ENCODE measurements around the gene ZNF384. TPM values are rescaled to one million over a fixed set of nuclear protein-coding genes. Genes with fewer than 3 reads are reported as not detected.

The ZNF384 gene
- total RNA-seq, 2 donors from 2014 or later = 36.8 to 45.3 TPM

DNA sequence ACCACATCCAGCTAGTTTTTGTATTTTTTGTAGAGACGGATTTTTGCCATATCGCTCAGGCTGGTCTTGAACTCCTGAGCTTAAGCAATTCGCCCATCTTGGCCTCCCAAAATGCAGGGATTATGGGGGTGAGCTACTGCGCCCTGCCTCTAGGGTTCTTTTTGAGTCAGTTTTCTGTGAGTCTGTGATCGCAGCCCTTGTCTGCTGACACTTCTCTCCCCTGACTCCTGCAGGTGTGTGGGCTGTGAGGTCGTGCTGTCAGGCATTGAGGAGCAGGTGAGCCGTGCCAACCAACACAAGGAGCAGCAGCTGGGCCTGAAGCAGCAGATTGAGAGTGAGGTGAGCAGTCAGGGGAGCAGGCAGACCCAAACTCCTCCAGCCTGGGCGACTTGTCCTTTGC lies 41.0 kb upstream of the ZNF384 start:
- H3K36me3 ChIP-seq = peaks cover 42% of the 10 kb centered on the region

DNA sequence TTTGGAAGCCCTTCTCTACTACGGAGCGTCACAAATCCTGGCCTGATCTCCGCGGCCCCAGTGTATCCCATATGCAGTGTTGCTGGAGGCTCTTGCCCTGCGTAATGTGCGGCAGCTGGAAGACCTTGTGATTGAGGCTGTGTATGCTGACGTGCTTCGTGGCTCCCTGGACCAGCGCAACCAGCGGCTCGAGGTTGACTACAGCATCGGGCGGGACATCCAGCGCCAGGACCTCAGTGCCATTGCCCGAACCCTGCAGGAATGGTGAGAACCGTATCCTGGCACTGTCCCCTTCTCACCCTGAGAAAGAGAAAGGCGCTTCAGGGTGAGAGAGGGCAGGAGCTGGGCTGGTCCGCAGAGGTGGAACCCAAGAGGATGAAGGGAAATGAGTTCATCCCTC lies 40.0 kb upstream of the ZNF384 start:
- no peaks in the 10 kb centered on the region for H3K27me3 ChIP-seq (replicated peaks; ENCODE audit: insufficient read depth)
- H3K4me3 ChIP-seq = no peak overlapping the region
- H3K9me3 ChIP-seq = no peaks in the 10 kb centered on the region
- no peak for ATAC-seq (ENCODE audit: insufficient number of reproducible peaks, low FRiP score, low read depth)
- DNase-seq (ENCODE audit: low spot score) = no peak
- TF ChIP-seq, protein P1, sequence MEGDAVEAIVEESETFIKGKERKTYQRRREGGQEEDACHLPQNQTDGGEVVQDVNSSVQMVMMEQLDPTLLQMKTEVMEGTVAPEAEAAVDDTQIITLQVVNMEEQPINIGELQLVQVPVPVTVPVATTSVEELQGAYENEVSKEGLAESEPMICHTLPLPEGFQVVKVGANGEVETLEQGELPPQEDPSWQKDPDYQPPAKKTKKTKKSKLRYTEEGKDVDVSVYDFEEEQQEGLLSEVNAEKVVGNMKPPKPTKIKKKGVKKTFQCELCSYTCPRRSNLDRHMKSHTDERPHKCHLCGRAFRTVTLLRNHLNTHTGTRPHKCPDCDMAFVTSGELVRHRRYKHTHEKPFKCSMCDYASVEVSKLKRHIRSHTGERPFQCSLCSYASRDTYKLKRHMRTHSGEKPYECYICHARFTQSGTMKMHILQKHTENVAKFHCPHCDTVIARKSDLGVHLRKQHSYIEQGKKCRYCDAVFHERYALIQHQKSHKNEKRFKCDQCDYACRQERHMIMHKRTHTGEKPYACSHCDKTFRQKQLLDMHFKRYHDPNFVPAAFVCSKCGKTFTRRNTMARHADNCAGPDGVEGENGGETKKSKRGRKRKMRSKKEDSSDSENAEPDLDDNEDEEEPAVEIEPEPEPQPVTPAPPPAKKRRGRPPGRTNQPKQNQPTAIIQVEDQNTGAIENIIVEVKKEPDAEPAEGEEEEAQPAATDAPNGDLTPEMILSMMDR (IDR thresholded peaks at IDR 0.05) = no peak
- H3K36me3 ChIP-seq = peaks cover 39% of the 10 kb centered on the region
- peaks cover 10 to 12% of the 10 kb centered on the region in 2 donors for H3K4me1 ChIP-seq (ENCODE audit: control insufficient read depth in 1 of 2, low read depth in 2 of 2)
- H3K27ac ChIP-seq = no peak overlapping the region

More for the DNA sequence above, 41.0 kb upstream of the ZNF384 start:
- DNase-seq (ENCODE audit: low spot score) (no peak), ATAC-seq (ENCODE audit: insufficient number of reproducible peaks, low FRiP score, low read depth) (no peak)
- no peaks in the 10 kb centered on the region for H3K9me3 ChIP-seq
- TF ChIP-seq, protein P1 (IDR thresholded peaks at IDR 0.05) = no peak
- no peaks in the 10 kb centered on the region for H3K27me3 ChIP-seq (replicated peaks; ENCODE audit: insufficient read depth)
- no peak overlapping the region for H3K4me3 ChIP-seq
- H3K27ac ChIP-seq = no peak overlapping the region
- peaks cover 2 to 3% of the 10 kb centered on the region in 2 donors for H3K4me1 ChIP-seq (ENCODE audit: control insufficient read depth in 1 of 2, low read depth in 2 of 2)

DNA sequence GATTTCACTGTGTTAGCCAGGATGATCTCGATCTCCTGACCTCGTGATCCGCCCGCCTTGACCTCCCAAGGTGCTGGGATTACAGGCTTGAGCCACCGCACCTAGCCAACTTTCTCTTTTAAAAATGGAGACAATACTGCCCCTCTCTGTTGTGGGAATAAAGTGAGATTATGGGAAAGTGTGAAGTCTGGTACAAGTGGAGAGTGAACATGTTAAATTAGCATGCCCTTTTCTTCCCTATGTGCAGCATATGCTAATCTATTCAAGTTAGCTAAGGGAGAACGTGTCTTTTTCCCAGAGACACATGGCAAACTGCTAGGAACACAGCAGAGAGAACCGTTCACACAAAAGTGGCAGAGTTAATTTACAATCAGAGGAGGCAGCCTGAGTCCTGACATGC lies 36.2 kb upstream of the ZNF384 start:
- no peaks in the 10 kb centered on the region for H3K27me3 ChIP-seq (replicated peaks; ENCODE audit: insufficient read depth)
- H3K9me3 ChIP-seq = no peaks in the 10 kb centered on the region
- TF ChIP-seq, protein P1 (IDR thresholded peaks at IDR 0.05) = no peak
- no peak overlapping the region for H3K4me3 ChIP-seq
- no peak for ATAC-seq (ENCODE audit: insufficient number of reproducible peaks, low FRiP score, low read depth)
- H3K27ac ChIP-seq = no peak overlapping the region
- H3K36me3 ChIP-seq = peaks cover 25% of the 10 kb centered on the region
- peaks cover 10 to 12% of the 10 kb centered on the region in 2 donors for H3K4me1 ChIP-seq (ENCODE audit: control insufficient read depth in 1 of 2, low read depth in 2 of 2)
- no peak for DNase-seq (ENCODE audit: low spot score)

DNA sequence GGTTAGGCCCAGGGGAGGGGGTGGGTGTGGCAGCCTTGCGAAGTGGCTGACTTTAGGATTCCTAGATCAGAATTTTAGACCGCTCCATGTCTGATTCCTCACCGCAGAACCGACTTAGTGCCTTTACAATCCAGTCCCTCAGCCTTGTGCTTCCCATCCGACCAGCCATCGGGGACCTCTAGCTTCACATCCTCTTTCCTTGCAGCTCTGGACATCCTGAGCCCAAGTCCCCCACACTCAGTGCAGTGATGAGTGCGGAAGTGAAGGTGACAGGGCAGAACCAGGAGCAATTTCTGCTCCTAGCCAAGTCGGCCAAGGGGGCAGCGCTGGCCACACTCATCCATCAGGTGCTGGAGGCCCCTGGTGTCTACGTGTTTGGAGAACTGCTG lies 35.2 kb upstream of the ZNF384 start:
- Histone ChIP-seq H3K4me3 (peak overlapping the region; percentile 81), H3K4me1 (ENCODE audit: control insufficient read depth in 1 of 2, low read depth in 2 of 2) (peaks cover 10 to 12% of the 10 kb centered on the region in 2 donors), H3K27me3 (replicated peaks; ENCODE audit: insufficient read depth) (no peaks in the 10 kb centered on the region), H3K27ac (peak overlapping the region; percentile 76 to 84), H3K9me3 (no peaks in the 10 kb centered on the region), H3K36me3 (peaks cover 18% of the 10 kb centered on the region)
- ATAC-seq (ENCODE audit: insufficient number of reproducible peaks, low FRiP score, low read depth) = peak; percentile 7
- TF ChIP-seq, protein P1 (IDR thresholded peaks at IDR 0.05) = no peak
- no peak for DNase-seq (ENCODE audit: low spot score)

DNA sequence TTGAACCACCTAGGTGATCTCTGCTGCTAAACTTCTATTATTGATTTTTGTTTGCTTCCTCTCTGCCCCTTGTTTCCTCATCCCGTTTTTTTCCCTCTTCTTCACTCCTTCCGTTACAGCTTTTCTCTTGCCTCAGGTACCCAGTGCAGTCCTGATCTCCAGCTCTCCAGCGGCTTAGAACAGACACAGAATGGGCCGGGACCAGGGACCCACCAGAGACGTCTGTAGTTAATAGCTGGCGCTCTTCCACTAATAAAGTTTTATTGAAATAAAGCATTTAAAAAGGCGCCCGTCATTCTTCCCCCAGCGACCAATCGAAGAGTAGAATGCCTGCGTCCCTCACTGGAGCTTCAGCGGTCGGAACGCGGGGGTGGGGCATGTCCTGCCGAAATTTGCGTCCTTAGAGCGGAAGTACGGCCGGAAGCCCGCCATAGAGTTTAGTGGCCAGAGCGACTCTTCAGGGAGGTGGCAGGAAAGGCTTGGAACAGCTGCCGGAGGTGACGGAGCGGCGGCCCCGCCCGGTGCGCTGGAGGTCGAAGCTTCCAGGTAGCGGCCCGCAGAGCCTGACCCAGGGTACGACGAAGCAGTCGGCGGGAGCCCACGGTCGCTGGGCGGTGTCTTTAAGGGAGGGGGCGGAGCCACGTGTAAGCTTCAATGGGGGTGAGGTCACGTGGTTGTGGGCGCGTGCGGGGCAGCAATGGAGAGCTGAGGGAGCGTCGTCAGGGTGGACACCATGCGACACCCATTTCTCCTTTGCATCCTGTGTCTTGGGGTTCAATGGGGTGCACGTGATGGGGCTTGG lies 34.6 kb upstream of the ZNF384 start, which contains the start of gene COPS7A:
Gene COPS7A, plus strand, starts transcription at position 440 of the 802 bp plus-strand sequence. CDS start 611 bp downstream, outside the sequence.
- TF ChIP-seq, protein P1 (IDR thresholded peaks at IDR 0.05) = no peak
- no peaks in the 10 kb centered on the region for H3K27me3 ChIP-seq (replicated peaks; ENCODE audit: insufficient read depth)
- peak; percentile 97 for ATAC-seq (ENCODE audit: insufficient number of reproducible peaks, low FRiP score, low read depth)
- no peaks in the 10 kb centered on the region for H3K9me3 ChIP-seq
- H3K27ac ChIP-seq = peak within 1 kb of the TSS; percentile 76 to 84
- peak within 1 kb of the TSS; percentile 81 for H3K4me3 ChIP-seq
- H3K36me3 ChIP-seq = peaks cover 12% of the 10 kb centered on the region
- peaks cover 10 to 12% of the 10 kb centered on the region in 2 donors for H3K4me1 ChIP-seq (ENCODE audit: control insufficient read depth in 1 of 2, low read depth in 2 of 2)
- peak; percentile 82 for DNase-seq (ENCODE audit: low spot score)

All from thoracic aorta (tissue), 2 donors.